Ishikawa (cell line): ENCODE measurements around the gene OSTM1.

Experiments used
- CEBPB ChIP-seq: IDR thresholded peaks from 2 replicates; pipeline ENCODE4 v1.6.1; 2012
- CREB1 ChIP-seq: IDR thresholded peaks from 2 replicates; pipeline ENCODE4 v1.6.1; 2012; ENCODE audit warnings: low read depth
- EGR1 ChIP-seq: IDR thresholded peaks from 2 replicates; pipeline ENCODE4 v1.6.1; 2012
- EP300 ChIP-seq: IDR thresholded peaks from 2 replicates; pipeline ENCODE4 v1.6.1; 2012; ENCODE audit warnings: borderline replicate concordance
- FOXM1 ChIP-seq: IDR thresholded peaks from 2 replicates; pipeline ENCODE4 v1.6.1; 2012; ENCODE audit warnings: low read depth, borderline replicate concordance
- NFIC ChIP-seq: IDR thresholded peaks from 2 replicates; pipeline ENCODE4 v1.6.1; 2012
- RAD21 ChIP-seq: IDR thresholded peaks from 2 replicates; pipeline ENCODE4 v1.6.1; 2012; ENCODE audit warnings: low read depth
- TAF1 ChIP-seq: IDR thresholded peaks from 2 replicates; pipeline ENCODE4 v1.6.1; 2012; ENCODE audit warnings: low read depth, mild to moderate bottlenecking
- TCF12 ChIP-seq: IDR thresholded peaks from 2 replicates; pipeline ENCODE4 v1.6.1; 2012; ENCODE audit warnings: low read depth
- TEAD4 ChIP-seq: IDR thresholded peaks from 2 replicates; pipeline ENCODE4 v1.6.1; 2012
- YY1 ChIP-seq: IDR thresholded peaks from 2 replicates; pipeline ENCODE4 v1.6.1; 2012; ENCODE audit warnings: low read depth
- ZBTB7A ChIP-seq: IDR thresholded peaks from 2 replicates; pipeline ENCODE4 v1.6.1; 2012; ENCODE audit warnings: low read depth
- TF ChIP-seq, protein P1 (sequence below): IDR thresholded peaks from 2 replicates; pipeline ENCODE4 v1.6.1; 2012; ENCODE audit warnings: low read depth, mild to moderate bottlenecking
- TF ChIP-seq, protein P2 (sequence below): IDR thresholded peaks from 2 replicates; pipeline ENCODE4 v1.6.1; 2012
- TF ChIP-seq, protein P3 (sequence below): IDR thresholded peaks from 2 replicates; pipeline ENCODE4 v1.6.1; 2012

Gene OSTM1

DNA sequence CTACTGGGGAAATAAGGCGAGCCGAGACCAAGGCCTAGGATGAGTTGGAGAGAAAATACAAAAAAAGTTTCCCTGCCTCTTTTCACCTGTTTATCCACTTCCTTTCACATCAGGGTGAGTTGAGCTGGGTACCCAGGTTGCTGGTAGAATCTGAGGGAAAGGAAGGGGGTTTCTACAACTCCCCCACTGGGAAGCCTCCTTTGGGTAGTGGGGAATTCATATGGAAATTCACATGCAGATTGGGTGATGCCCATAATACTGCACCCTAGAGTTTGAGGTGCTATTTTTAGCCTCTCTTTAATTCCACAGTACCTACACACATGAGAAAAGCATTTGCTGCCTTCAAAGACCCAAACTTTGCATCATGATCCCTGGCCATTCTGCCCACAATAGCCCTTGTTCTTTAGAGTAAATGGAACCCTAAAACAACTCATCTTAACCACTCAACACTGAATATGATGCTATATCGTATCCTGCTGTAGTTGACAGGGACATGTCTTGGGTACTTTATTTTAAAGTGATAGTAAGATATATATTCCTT lies 2.7 kb downstream of the OSTM1 start:
- TF ChIP-seq, protein P1, sequence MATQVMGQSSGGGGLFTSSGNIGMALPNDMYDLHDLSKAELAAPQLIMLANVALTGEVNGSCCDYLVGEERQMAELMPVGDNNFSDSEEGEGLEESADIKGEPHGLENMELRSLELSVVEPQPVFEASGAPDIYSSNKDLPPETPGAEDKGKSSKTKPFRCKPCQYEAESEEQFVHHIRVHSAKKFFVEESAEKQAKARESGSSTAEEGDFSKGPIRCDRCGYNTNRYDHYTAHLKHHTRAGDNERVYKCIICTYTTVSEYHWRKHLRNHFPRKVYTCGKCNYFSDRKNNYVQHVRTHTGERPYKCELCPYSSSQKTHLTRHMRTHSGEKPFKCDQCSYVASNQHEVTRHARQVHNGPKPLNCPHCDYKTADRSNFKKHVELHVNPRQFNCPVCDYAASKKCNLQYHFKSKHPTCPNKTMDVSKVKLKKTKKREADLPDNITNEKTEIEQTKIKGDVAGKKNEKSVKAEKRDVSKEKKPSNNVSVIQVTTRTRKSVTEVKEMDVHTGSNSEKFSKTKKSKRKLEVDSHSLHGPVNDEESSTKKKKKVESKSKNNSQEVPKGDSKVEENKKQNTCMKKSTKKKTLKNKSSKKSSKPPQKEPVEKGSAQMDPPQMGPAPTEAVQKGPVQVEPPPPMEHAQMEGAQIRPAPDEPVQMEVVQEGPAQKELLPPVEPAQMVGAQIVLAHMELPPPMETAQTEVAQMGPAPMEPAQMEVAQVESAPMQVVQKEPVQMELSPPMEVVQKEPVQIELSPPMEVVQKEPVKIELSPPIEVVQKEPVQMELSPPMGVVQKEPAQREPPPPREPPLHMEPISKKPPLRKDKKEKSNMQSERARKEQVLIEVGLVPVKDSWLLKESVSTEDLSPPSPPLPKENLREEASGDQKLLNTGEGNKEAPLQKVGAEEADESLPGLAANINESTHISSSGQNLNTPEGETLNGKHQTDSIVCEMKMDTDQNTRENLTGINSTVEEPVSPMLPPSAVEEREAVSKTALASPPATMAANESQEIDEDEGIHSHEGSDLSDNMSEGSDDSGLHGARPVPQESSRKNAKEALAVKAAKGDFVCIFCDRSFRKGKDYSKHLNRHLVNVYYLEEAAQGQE = no peak
- no peak for TF ChIP-seq TCF12
- TF ChIP-seq NFIC = no peak
- TF ChIP-seq, protein P2, sequence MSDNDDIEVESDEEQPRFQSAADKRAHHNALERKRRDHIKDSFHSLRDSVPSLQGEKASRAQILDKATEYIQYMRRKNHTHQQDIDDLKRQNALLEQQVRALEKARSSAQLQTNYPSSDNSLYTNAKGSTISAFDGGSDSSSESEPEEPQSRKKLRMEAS = no peak
- no peak for TF ChIP-seq TEAD4
- TF ChIP-seq CEBPB = no peak
- TF ChIP-seq EP300 = no peak
- no peak for TF ChIP-seq EGR1
- no peak for TF ChIP-seq TAF1
- no peak for TF ChIP-seq RAD21
- TF ChIP-seq CREB1 = no peak

DNA sequence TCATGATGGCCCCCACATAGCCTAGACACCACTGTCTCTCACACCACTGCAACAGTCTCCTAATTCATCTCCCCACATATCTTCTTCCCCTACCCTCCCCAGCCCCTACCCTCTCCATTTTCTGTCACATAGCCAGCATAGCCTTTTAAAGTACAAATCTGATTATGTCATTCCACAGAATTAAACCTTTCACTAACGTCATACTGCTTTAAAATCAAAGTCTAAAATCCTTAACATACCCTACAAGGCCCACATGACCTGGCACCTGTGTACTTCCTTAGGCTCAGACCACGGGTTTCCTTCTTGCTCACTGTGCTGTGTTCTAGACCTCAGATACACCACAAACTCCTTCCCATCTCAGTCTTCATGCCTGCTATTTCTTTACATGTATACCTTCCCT lies 5.9 kb downstream of the OSTM1 start:
- TF ChIP-seq NFIC = no peak
- TF ChIP-seq RAD21 = no peak
- no peak for TF ChIP-seq TAF1
- no peak for TF ChIP-seq ZBTB7A
- TF ChIP-seq TEAD4 = no peak
- TF ChIP-seq YY1 = no peak
- TF ChIP-seq, protein P1 = no peak
- TF ChIP-seq EP300 = no peak
- no peak for TF ChIP-seq TCF12

DNA sequence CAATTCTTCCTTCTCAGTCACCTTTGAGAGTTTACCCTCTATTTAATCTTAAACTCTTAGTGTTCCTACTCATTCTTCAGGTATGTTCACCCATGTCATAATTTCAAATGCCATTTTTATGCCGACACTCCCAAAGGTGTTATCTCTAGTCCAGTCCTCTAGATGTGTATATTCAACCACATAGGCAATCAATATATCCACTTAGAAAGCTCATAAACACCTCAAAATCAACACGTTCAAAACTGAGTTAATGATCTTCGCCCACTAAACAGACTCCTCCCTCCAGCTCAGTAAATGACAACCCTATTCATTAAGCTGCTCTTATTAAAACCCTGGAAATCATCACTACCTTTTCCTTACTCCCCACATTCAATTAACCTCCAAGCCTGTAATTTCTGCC lies 6.4 kb downstream of the OSTM1 start:
- no peak for TF ChIP-seq FOXM1
- TF ChIP-seq ZBTB7A = no peak
- no peak for TF ChIP-seq RAD21
- TF ChIP-seq TCF12 = no peak
- TF ChIP-seq, protein P1 = no peak
- no peak for TF ChIP-seq TEAD4
- TF ChIP-seq CREB1 = no peak
- TF ChIP-seq EP300 = no peak
- TF ChIP-seq NFIC = no peak
- no peak for TF ChIP-seq EGR1

DNA sequence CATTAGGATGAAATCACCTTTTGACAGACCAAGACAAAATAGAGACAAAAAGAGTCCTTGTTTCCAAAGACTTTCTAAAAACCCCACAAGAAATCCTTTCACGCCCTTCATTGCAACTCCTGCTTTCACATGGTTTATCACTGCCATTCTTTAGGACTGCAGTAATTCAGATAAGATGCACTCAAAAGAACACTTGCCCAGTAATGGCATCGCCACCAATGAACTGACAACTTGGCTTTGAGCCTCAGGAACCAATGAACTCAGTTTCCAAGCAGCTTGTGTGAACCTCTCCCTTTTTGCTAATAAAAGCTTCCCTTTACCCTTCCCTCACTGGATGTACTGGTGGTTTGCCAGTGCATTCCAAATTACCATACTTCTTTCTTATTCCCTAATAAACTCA lies 21.8 kb downstream of the OSTM1 start:
- TF ChIP-seq RAD21 = no peak
- TF ChIP-seq, protein P2 = no peak

DNA sequence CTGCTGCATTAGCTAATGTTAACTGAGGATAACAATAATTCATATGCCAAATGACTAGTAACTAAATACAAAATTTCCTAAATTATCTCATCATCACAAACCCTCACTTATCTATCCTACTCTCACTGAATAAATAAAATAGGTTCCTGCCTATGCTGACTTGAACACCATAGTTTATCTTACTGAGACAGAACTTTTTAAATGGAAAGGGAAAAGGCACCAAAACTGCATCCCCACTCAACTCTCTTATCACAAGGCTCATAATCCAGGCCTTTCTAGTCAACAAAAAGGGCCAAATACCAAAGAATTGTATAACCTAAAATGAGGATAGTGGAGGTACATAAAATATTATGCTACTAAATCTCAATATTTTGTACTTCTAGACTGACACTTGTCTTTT lies 23.1 kb downstream of the OSTM1 start:
- TF ChIP-seq, protein P1 = no peak
- TF ChIP-seq CREB1 (no peak), FOXM1 (no peak), ZBTB7A (no peak), TCF12 (no peak), TAF1 (no peak), NFIC (no peak), RAD21 (no peak), YY1 (no peak), TEAD4 (no peak), EGR1 (no peak), EP300 (no peak)
- TF ChIP-seq, protein P3, sequence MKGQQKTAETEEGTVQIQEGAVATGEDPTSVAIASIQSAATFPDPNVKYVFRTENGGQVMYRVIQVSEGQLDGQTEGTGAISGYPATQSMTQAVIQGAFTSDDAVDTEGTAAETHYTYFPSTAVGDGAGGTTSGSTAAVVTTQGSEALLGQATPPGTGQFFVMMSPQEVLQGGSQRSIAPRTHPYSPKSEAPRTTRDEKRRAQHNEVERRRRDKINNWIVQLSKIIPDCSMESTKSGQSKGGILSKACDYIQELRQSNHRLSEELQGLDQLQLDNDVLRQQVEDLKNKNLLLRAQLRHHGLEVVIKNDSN = no peak
- TF ChIP-seq, protein P2 = no peak
